Naive thymus-derived CD4-positive, alpha-beta T cell (primary cell): ENCODE results near the gene PLA2G2E. TPM values are rescaled to one million over a fixed set of nuclear protein-coding genes. Genes with fewer than 3 reads are reported as not detected.

Experiments
- ATAC-seq: fragments of 150-1000 bp; cut with Tn5 transposase; 2 replicates; pipeline ENCODE4 v1.10.0; 2021; ENCODE audit warnings: mild to moderate bottlenecking, moderate library complexity
- CTCF ChIA-PET: fragments of 350-600 bp; sonication (Branson Sonifier 250); formaldehyde crosslinking; loops from one replicate; lab custom pipeline; 2021; ENCODE audit warnings: antibody characterized with exemption; lab: Charles Lee
- POLR2A ChIA-PET: fragments of 350-600 bp; sonication (Branson Sonifier 250); formaldehyde crosslinking; loops from one replicate; lab custom pipeline; 2021; ENCODE audit warnings: antibody characterized with exemption, inconsistent platforms; lab: Charles Lee
- DNase-seq, 9 donors: peaks; one replicate each; pipeline versions ENCODE4 v3.0.0 to v3.0.0-alpha.2; 2020 to 2022; ENCODE audit warnings: mixed read lengths in 1 of 9
- H3K27ac ChIP-seq: one replicate; pipeline ENCODE4 v1.7.0; 2013; ENCODE audit warnings: mild to moderate bottlenecking, low read depth, low read length, moderate library complexity
- H3K27me3 ChIP-seq, 2 donors: one replicate each; pipeline ENCODE4 v1.7.0; 2013; ENCODE audit warnings: low read length in 2 of 2, mild to moderate bottlenecking in 2 of 2, moderate library complexity in 2 of 2; ENCODE audit not compliant: control insufficient read depth in 2 of 2, insufficient read depth in 2 of 2
- H3K36me3 ChIP-seq, 3 experiments: 1 replicate in 2 of 3; 2 replicates in 1 of 3; pipeline ENCODE4 v1.7.0; 2013; ENCODE audit warnings: low read length in 3 of 3, mild to moderate bottlenecking in 3 of 3, moderate library complexity in 1 of 3; ENCODE audit not compliant: insufficient read depth in 3 of 3, control insufficient read depth in 2 of 3
- H3K4me1 ChIP-seq, 2 donors: one replicate each; pipeline ENCODE4 v1.7.0; 2013; ENCODE audit warnings: low read length in 2 of 2, mild to moderate bottlenecking in 2 of 2, moderate library complexity in 1 of 2; ENCODE audit not compliant: control insufficient read depth in 2 of 2, insufficient read depth in 2 of 2
- H3K4me3 ChIP-seq: 2 replicates; pipeline ENCODE4 v1.7.0; 2013; ENCODE audit warnings: mild to moderate bottlenecking, low read length
- H3K9me3 ChIP-seq, 3 experiments: 1 replicate in 2 of 3; 2 replicates in 1 of 3; pipeline ENCODE4 v1.7.0; 2013; ENCODE audit warnings: low read length in 3 of 3; ENCODE audit not compliant: control insufficient read depth in 2 of 3
- H3K27ac Mint-ChIP-seq, 9 donors: one replicate each; pipeline ENCODE4 v1.8.0; 2020 to 2022; ENCODE audit warnings: mixed read lengths in 9 of 9, mild to moderate bottlenecking in 8 of 9, moderate library complexity in 5 of 9, inconsistent platforms in 2 of 9
- H3K27me3 Mint-ChIP-seq, 5 donors: one replicate each; pipeline ENCODE4 v1.8.0; 2021 to 2022; ENCODE audit warnings: mixed read lengths in 5 of 5, mild to moderate bottlenecking in 1 of 5
- H3K36me3 Mint-ChIP-seq, 5 donors: one replicate each; pipeline ENCODE4 v1.8.0; 2020 to 2022; ENCODE audit warnings: mixed read lengths in 5 of 5, mild to moderate bottlenecking in 3 of 5, inconsistent platforms in 1 of 5
- H3K4me1 Mint-ChIP-seq, 7 donors: one replicate each; pipeline ENCODE4 v1.8.0; 2020 to 2022; ENCODE audit warnings: mixed read lengths in 7 of 7, mild to moderate bottlenecking in 3 of 7, inconsistent platforms in 1 of 7
- H3K4me3 Mint-ChIP-seq, 10 donors: one replicate each; pipeline ENCODE4 v1.8.0; 2020 to 2022; ENCODE audit warnings: mild to moderate bottlenecking in 10 of 10, mixed read lengths in 10 of 10, moderate library complexity in 6 of 10, inconsistent platforms in 2 of 10
- H3K9me3 Mint-ChIP-seq, 11 donors: one replicate each; pipeline ENCODE4 v1.8.0; 2020 to 2022; ENCODE audit warnings: mixed read lengths in 11 of 11, mild to moderate bottlenecking in 4 of 11, inconsistent platforms in 1 of 11, moderate library complexity in 1 of 11
- intact Hi-C, 2 donors: fragments of 100-400 bp; cut with micrococcal nuclease; formaldehyde crosslinking; loops; one replicate each; pipeline ENCODE4 v1.15.1; 2023
- polyA plus RNA-seq, 2 donors: library from polyadenylated mRNA; unstranded; fragments of 300-500 nt; fragmentation: Illumina TruSeq; gene quantifications; one replicate each; pipeline ENCODE4 v1.2.3, GENCODE V29; 2021
- total RNA-seq, 6 experiments: library from RNA in 5 of 6; stranded (reverse) in 5 of 6; gene quantifications; 1 replicate in 5 of 6; 2 replicates in 1 of 6; pipeline ENCODE4 v1.2.3 and lab custom pipeline; 2021 to 2026

PLA2G2E gene
- total and polyA plus RNA-seq, 7 experiments from 2014 or later = not detected

DNA sequence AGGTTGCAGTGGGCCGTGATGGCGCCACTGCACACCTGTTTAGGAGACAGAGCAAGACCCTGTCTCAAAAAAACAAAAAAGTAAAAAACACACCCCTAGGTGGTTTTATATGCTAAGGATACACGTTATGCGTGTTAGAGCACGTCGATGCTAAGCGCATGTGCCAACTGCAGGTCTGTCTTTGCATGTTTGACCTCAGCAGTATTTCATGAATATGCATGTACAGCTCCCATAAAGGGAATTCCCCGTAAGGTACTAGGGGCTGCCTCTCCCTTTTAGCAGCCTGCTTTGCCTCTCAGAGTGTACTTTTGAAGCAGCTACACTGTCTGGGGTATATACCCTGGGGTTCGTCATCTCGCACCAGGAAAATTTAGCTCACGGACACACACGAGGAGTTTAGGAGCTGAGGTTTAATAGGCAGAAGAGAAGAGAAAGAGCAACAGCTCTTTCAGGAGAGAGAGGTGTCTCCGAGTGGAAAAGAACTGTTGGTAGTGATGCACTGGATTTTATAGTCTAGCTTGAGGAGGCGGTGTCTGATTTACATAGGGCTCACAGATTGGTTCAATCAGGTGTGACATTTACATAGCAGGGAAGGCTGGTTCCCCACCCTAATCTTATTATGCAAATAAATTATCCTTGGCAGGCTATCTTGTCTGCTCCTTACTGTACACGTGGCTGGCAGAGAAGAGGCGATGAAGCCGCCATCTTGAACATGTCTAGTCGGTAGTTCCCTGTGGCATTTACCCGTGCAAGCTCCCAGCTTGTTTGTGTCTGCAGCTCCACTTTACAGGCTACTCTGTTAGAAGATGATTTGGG, 45.4 kb downstream of the PLA2G2E start:
- Histone ChIP-seq H3K36me3 (no peaks in the 10 kb centered on the region), H3K27me3 (peaks cover 0 to 3% of the 10 kb centered on the region in 2 donors), H3K4me1 (peaks cover 1 to 5% of the 10 kb centered on the region in 2 donors), H3K27ac (no peak overlapping the region), H3K4me3 (no peak overlapping the region), H3K9me3 (no peaks in the 10 kb centered on the region)
- CTCF ChIA-PET = no interaction called here
- peaks cover 8 to 45% (median 21%) of the 10 kb centered on the region in 5 donors for H3K27me3 Mint-ChIP-seq
- peaks cover 3 to 13% (median 9%) of the 10 kb centered on the region in 7 donors for H3K4me1 Mint-ChIP-seq
- intact Hi-C loops = no loop called here
- no peak overlapping the region for H3K27ac Mint-ChIP-seq
- H3K9me3 Mint-ChIP-seq = peaks cover 0 to 3% (median 0%) of the 10 kb centered on the region in 11 donors
- POLR2A ChIA-PET = no interaction called here
- H3K36me3 Mint-ChIP-seq = no peaks in the 10 kb centered on the region
- ATAC-seq (no peak), DNase-seq (no peak)
- H3K4me3 Mint-ChIP-seq = no peak overlapping the region

- H3K27ac Mint-ChIP-seq = no peak overlapping the region
- Histone ChIP-seq H3K27ac (no peak overlapping the region), H3K9me3 (no peaks in the 10 kb centered on the region), H3K27me3 (peaks cover 0 to 3% of the 10 kb centered on the region in 2 donors), H3K36me3 (no peaks in the 10 kb centered on the region), H3K4me3 (no peak overlapping the region), H3K4me1 (peaks cover 0 to 4% of the 10 kb centered on the region in 2 donors)
- no peaks in the 10 kb centered on the region for H3K36me3 Mint-ChIP-seq
- DNase-seq (no peak), ATAC-seq (no peak)
- peaks cover 3 to 9% (median 6%) of the 10 kb centered on the region in 7 donors for H3K4me1 Mint-ChIP-seq
- intact Hi-C loops = no loop called here
- ChIA-PET CTCF (no interaction called here), POLR2A (no interaction called here)
- no peak overlapping the region for H3K4me3 Mint-ChIP-seq
- H3K9me3 Mint-ChIP-seq = peaks cover 0 to 3% (median 0%) of the 10 kb centered on the region in 11 donors
- H3K27me3 Mint-ChIP-seq = peaks cover 15 to 50% (median 23%) of the 10 kb centered on the region in 5 donors
These were observed 46.2 kb downstream of the PLA2G2E start for GRCh38 chr1:19877181-19877750.

GRCh38 chr1:19872190-19872589, 51.2 kb downstream of the PLA2G2E start:
- CTCF ChIA-PET = no interaction called here

More at GRCh38 chr1:19872190-19872589, 51.2 kb downstream of the PLA2G2E start:
- Mint-ChIP-seq H3K4me3 (no peak overlapping the region), H3K27me3 (peaks cover 30 to 52% (median 33%) of the 10 kb centered on the region in 5 donors), H3K36me3 (no peaks in the 10 kb centered on the region), H3K9me3 (no peaks in the 10 kb centered on the region), H3K27ac (no peak overlapping the region), H3K4me1 (no peaks in the 10 kb centered on the region)
- Histone ChIP-seq H3K27me3 (peaks cover 0 to 3% of the 10 kb centered on the region in 2 donors), H3K4me3 (no peak overlapping the region), H3K36me3 (no peaks in the 10 kb centered on the region), H3K9me3 (no peaks in the 10 kb centered on the region), H3K27ac (no peak overlapping the region), H3K4me1 (no peaks in the 10 kb centered on the region)
- ATAC-seq (no peak), DNase-seq (peak in 1 of 9 donors; percentile 5)
- POLR2A ChIA-PET = no interaction called here
- intact Hi-C loops = no loop called here

Other genes starting within 250 kb of the PLA2G2E start
- 10 to 100 TPM; 16.6 to 28.3 (median 18.2) TPM for gene TMCO4, start 123.7 kb downstream of the PLA2G2E start, total RNA-seq
- 10 to 100 TPM in 1 of 2 donors, 1 to 10 TPM in 1; 8.9 to 11.3 TPM for gene TMCO4, start 123.7 kb downstream of the PLA2G2E start, polyA plus RNA-seq
- not detected for gene RNF186, start 108.3 kb downstream of the PLA2G2E start, total RNA-seq
- not detected for gene RNF186, start 108.3 kb downstream of the PLA2G2E start, polyA plus RNA-seq
- 10 to 100 TPM; 13.1 to 23.6 (median 20.8) TPM for gene OTUD3, start 41.2 kb downstream of the PLA2G2E start, total RNA-seq
- gene OTUD3, start 41.2 kb downstream of the PLA2G2E start, polyA plus RNA-seq = 1 to 10 TPM in 1 of 2 donors, under 1 TPM in 1; 0.97 to 2.4 TPM
- gene PLA2G2A, start 56.0 kb upstream of the PLA2G2E start, total RNA-seq = not detected
- gene PLA2G2A, start 56.0 kb upstream of the PLA2G2E start, polyA plus RNA-seq = not detected
- not detected for gene PLA2G5, start 146.6 kb upstream of the PLA2G2E start, total RNA-seq
- not detected for gene PLA2G5, start 146.6 kb upstream of the PLA2G2E start, polyA plus RNA-seq
- not detected for gene PLA2G2D, start 195.9 kb upstream of the PLA2G2E start, total RNA-seq
- gene PLA2G2D, start 195.9 kb upstream of the PLA2G2E start, polyA plus RNA-seq = not detected
- gene PLA2G2F, start 215.7 kb upstream of the PLA2G2E start, total RNA-seq = not detected
- not detected for gene PLA2G2F, start 215.7 kb upstream of the PLA2G2E start, polyA plus RNA-seq